H1 (cell line): ENCODE data around the gene RPP25L. TPM values are rescaled to one million over a fixed set of nuclear protein-coding genes. Genes with fewer than 3 reads are reported as not detected.

Experiments used
- CTCF ChIA-PET: fragments of 300-600 bp; sonication (Branson Sonifier 250); formaldehyde crosslinking; loops from one replicate; lab custom pipeline; 2021; ENCODE audit not compliant: partially characterized antibody; lab: Charles Lee
- POLR2A ChIA-PET: fragments of 300-600 bp; sonication (Branson Sonifier 250); formaldehyde crosslinking; loops from one replicate; lab custom pipeline; 2021; ENCODE audit warnings: inconsistent platforms; ENCODE audit not compliant: partially characterized antibody; lab: Charles Lee
- DNase-seq, 2 experiments: peaks; one replicate each; pipeline versions ENCODE4 v3.0.0 to v3.0.0-alpha.2; 2010 to 2022; ENCODE audit warnings: low spot score in 2 of 2, low read depth in 1 of 2, mixed read lengths in 1 of 2
- FAIRE-seq: peaks from 2 replicates; lab custom pipeline; 2011; peaks lifted over from hg19 to GRCh38; lab: Jason Lieb, UNC
- H2AFZ ChIP-seq: 2 replicates; pipeline ENCODE4 v1.8.1; 2012; ENCODE audit warnings: low read length, inconsistent platforms
- H2AK5ac ChIP-seq: 2 replicates; pipeline ENCODE4 v1.6.1; 2013; ENCODE audit warnings: low read depth, low read length
- H2BK120ac ChIP-seq: replicated peaks from 2 replicates; pipeline ENCODE3; 2013; ENCODE audit warnings: low read depth, low read length, inconsistent platforms
- H2BK12ac ChIP-seq: 2 replicates; pipeline ENCODE4 v1.6.1; 2013; ENCODE audit warnings: low read depth, low read length
- H2BK15ac ChIP-seq: 2 replicates; pipeline ENCODE4 v1.6.1; 2013; ENCODE audit warnings: low read length
- H2BK20ac ChIP-seq: 2 replicates; pipeline ENCODE4 v1.6.1; 2013; ENCODE audit warnings: low read length
- H2BK5ac ChIP-seq: 2 replicates; pipeline ENCODE4 v1.6.1; 2013; ENCODE audit warnings: low read depth, low read length
- H3K14ac ChIP-seq: 2 replicates; pipeline ENCODE4 v1.6.1; 2013; ENCODE audit warnings: inconsistent platforms; ENCODE audit not compliant: insufficient read length
- H3K18ac ChIP-seq: 2 replicates; pipeline ENCODE4 v1.6.1; 2013; ENCODE audit warnings: low read length; ENCODE audit errors: extremely low read depth
- H3K23ac ChIP-seq: 2 replicates; pipeline ENCODE4 v1.6.1; 2013; ENCODE audit warnings: inconsistent platforms; ENCODE audit not compliant: insufficient read length
- H3K23me2 ChIP-seq: 2 replicates; pipeline ENCODE4 v1.6.1; 2013; ENCODE audit warnings: low read depth, low read length
- H3K27ac ChIP-seq: 2 replicates; pipeline ENCODE4 v1.6.1; 2011; ENCODE audit warnings: low read depth, low read length, inconsistent platforms
- H3K27me3 ChIP-seq, 4 experiments: replicated peaks in 1 of 4; 1 replicate in 1 of 4; 2 replicates in 3 of 4; pipeline versions ENCODE4 v1.6.1 to v1.8.1; 2011 to 2013; ENCODE audit warnings: low read length in 3 of 4, mild to moderate bottlenecking in 3 of 4, inconsistent platforms in 2 of 4, mixed read lengths in 2 of 4, moderate library complexity in 1 of 4; ENCODE audit not compliant: control insufficient read depth in 3 of 4, insufficient read depth in 3 of 4; ENCODE audit errors: extremely low read depth in 1 of 4
- H3K36me3 ChIP-seq, 4 experiments: 2 replicates each; pipeline versions ENCODE4 v1.6.1 to v1.8.1; 2011 to 2013; ENCODE audit warnings: mild to moderate bottlenecking in 4 of 4, low read length in 3 of 4, moderate library complexity in 2 of 4, control low read depth in 1 of 4, inconsistent platforms in 1 of 4; ENCODE audit not compliant: insufficient read depth in 4 of 4, control insufficient read depth in 2 of 4
- H3K4ac ChIP-seq: replicated peaks from 2 replicates; pipeline ENCODE3; 2013; ENCODE audit warnings: low read length, low read depth, mixed read lengths, inconsistent platforms; ENCODE audit not compliant: insufficient read length
- H3K4me1 ChIP-seq, 4 experiments: replicated peaks in 1 of 4; 1 replicate in 1 of 4; 2 replicates in 3 of 4; pipeline versions ENCODE4 v1.6.1 to v1.8.1; 2011 to 2013; ENCODE audit warnings: low read length in 3 of 4, inconsistent platforms in 2 of 4, mixed read lengths in 1 of 4; ENCODE audit not compliant: insufficient read depth in 4 of 4, control insufficient read depth in 3 of 4
- H3K4me2 ChIP-seq, 2 experiments: 2 replicates each; pipeline versions ENCODE4 v1.6.1 to v1.8.1; 2011 to 2013; ENCODE audit warnings: low read depth in 2 of 2, low read length in 2 of 2, control low read depth in 1 of 2, inconsistent platforms in 1 of 2, mild to moderate bottlenecking in 1 of 2; ENCODE audit not compliant: insufficient read depth in 1 of 2
- H3K4me3 ChIP-seq, 4 experiments: fragments of 200-600, 300-600 bp in 1 of 4; sonication (generic), shearing (Covaris generic), sonication (Bioruptor Twin) in 1 of 4; 2 replicates each; pipeline versions ENCODE4 v1.5.1 to v1.8.1; 2011 to 2016; ENCODE audit warnings: low read length in 4 of 4, low read depth in 3 of 4, control low read depth in 2 of 4, inconsistent platforms in 2 of 4, mild to moderate bottlenecking in 2 of 4, mixed read lengths in 1 of 4, moderate library complexity in 1 of 4; ENCODE audit not compliant: insufficient read depth in 2 of 4; ENCODE audit errors: extremely low read depth in 1 of 4
- H3K56ac ChIP-seq: replicated peaks from 2 replicates; pipeline ENCODE3; 2013; ENCODE audit warnings: low read depth, mild to moderate bottlenecking, mixed read lengths, low read length, inconsistent platforms; ENCODE audit not compliant: insufficient read length
- H3K79me1 ChIP-seq: 2 replicates; pipeline ENCODE4 v1.6.1; 2013; ENCODE audit warnings: low read depth, low read length, control low read depth
- H3K79me2 ChIP-seq, 2 experiments: 2 replicates each; pipeline versions ENCODE4 v1.6.1 to v1.8.1; 2012 to 2013; ENCODE audit warnings: low read length in 2 of 2, mild to moderate bottlenecking in 2 of 2, inconsistent platforms in 1 of 2; ENCODE audit not compliant: insufficient read depth in 2 of 2, control insufficient read depth in 1 of 2
- H3K9ac ChIP-seq, 4 experiments: replicated peaks in 1 of 4; 1 replicate in 1 of 4; 2 replicates in 3 of 4; pipeline versions ENCODE4 v1.6.1 to v1.8.1; 2011 to 2013; ENCODE audit warnings: low read depth in 3 of 4, low read length in 3 of 4, control low read depth in 2 of 4, mild to moderate bottlenecking in 2 of 4, moderate library complexity in 2 of 4, inconsistent platforms in 1 of 4; ENCODE audit errors: extremely low read depth in 1 of 4
- H3K9me3 ChIP-seq, 2 experiments: 2 replicates each; pipeline versions ENCODE4 v1.6.1 to v1.8.1; 2012 to 2013; ENCODE audit warnings: mild to moderate bottlenecking in 2 of 2, moderate library complexity in 2 of 2, control low read depth in 1 of 2, inconsistent platforms in 1 of 2, low read depth in 1 of 2, low read length in 1 of 2, mixed read lengths in 1 of 2; ENCODE audit not compliant: insufficient read depth in 2 of 2
- H4K20me1 ChIP-seq, 2 experiments: replicated peaks in 1 of 2; 2 replicates each; pipeline versions ENCODE3 to v1.8.1; 2011 to 2013; ENCODE audit warnings: inconsistent platforms in 2 of 2, low read length in 2 of 2, mild to moderate bottlenecking in 1 of 2; ENCODE audit not compliant: insufficient read depth in 2 of 2, control insufficient read depth in 1 of 2
- H4K5ac ChIP-seq: 2 replicates; pipeline ENCODE4 v1.6.1; 2013; ENCODE audit warnings: low read length, low read depth, mixed read lengths, inconsistent platforms; ENCODE audit not compliant: insufficient read length
- H4K8ac ChIP-seq: 2 replicates; pipeline ENCODE4 v1.8.0; 2013; ENCODE audit warnings: mild to moderate bottlenecking, moderate library complexity, low read length, inconsistent platforms; ENCODE audit not compliant: insufficient read depth; ENCODE audit errors: extremely low read depth
- H4K91ac ChIP-seq: replicated peaks from 2 replicates; pipeline ENCODE3; 2013; ENCODE audit warnings: low read length, mixed read lengths, inconsistent platforms; ENCODE audit not compliant: insufficient read length
- E2F6 ChIP-seq: IDR thresholded peaks from 2 replicates; pipeline ENCODE4 v1.6.1; 2012; ENCODE audit warnings: inconsistent platforms
- RBBP5 ChIP-seq: IDR thresholded peaks from 2 replicates; pipeline ENCODE4 v1.7.1; 2012; ENCODE audit warnings: low read depth, mild to moderate bottlenecking, inconsistent platforms, low read length, moderate library complexity, borderline replicate concordance
- SP2 ChIP-seq: IDR thresholded peaks from 2 replicates; pipeline ENCODE4 v1.6.1; 2012; ENCODE audit warnings: mild to moderate bottlenecking, low read length, inconsistent platforms
- WGBS, 2 experiments: shearing (Covaris generic) in 1 of 2; methylation state at CpG; one replicate each; pipeline versions ENCODE4 v1.1.6 to v1.1.7; 2013 to 2015; ENCODE audit warnings: low lambda C conversion rate in 2 of 2, mixed read lengths in 2 of 2, inconsistent platforms in 1 of 2, low coverage in 1 of 2, missing lambda C conversion rate in 1 of 2; ENCODE audit not compliant: insufficient replicate concordance in 2 of 2, insufficient coverage in 1 of 2, insufficient read length in 1 of 2; ENCODE audit errors: extremely low coverage in 1 of 2, missing lambda C conversion rate in 1 of 2; 5-methylcytosine and 5-hydroxymethylcytosine counted together
- polyA plus RNA-seq, 7 experiments: library from polyadenylated mRNA; depleted of rRNA in 3 of 7; stranded (reverse) in 5 of 7; unstranded in 2 of 7; fragments of >200 nt in 5 of 7; fragments of 200-250 nt in 2 of 7; gene quantifications; 1 replicate in 5 of 7; 2 replicates in 1 of 7; 4 replicates in 1 of 7; pipeline versions ENCODE4 v1.2.1 to v1.2.3, GENCODE V29; 2011 to 2013; ENCODE audit warnings: missing spikeins in 2 of 7, mixed read lengths in 2 of 7
- total RNA-seq: library from RNA; stranded (reverse); fragmentation: NEBNext Ultra II Directional; extraction: Animal tissue kit (Norgen Biotek cat#: 25700); gene quantifications from 2 replicates; pipeline ENCODE4 v1.2.1, GENCODE V29; 2021
- TF ChIP-seq, protein P1 (sequence below): IDR thresholded peaks from 2 replicates; pipeline ENCODE4 v1.6.1; 2012; ENCODE audit warnings: low read length, inconsistent platforms

Gene RPP25L
- total and polyA plus RNA-seq, 2 of the 8 experiments (the other 6 are each of a cell fraction or from before 2014, with no cell fraction given), result 21.6 to 75.0 TPM

- no peaks in the 10 kb centered on the region for H3K79me1 ChIP-seq
- no peak overlapping the region for H2AK5ac ChIP-seq
- peak overlapping the region; percentile 24 to 55 (median 44); a peak in 7 of 8 replicates for H3K4me3 ChIP-seq
- no peak overlapping the region for H2BK5ac ChIP-seq
- CTCF ChIA-PET, result interaction anchor here (0.7 to 13.8 kb wide), 14 partner anchors 8 to 97 kb away, joined by 3 to 241 read pairs (median 6); partner anchors contain the start of gene CNTFR
- no peak overlapping the region for H2BK20ac ChIP-seq
- H3K79me2 ChIP-seq, result no peaks in the 10 kb centered on the region
- H3K56ac ChIP-seq, result no peak overlapping the region
- no peak for FAIRE-seq
- no peak overlapping the region for H3K27ac ChIP-seq
- H3K4ac ChIP-seq, result peak overlapping the region; percentile 44
- peak overlapping the region; percentile 62; the same call in 1 of the 2 replicates for H3K18ac ChIP-seq
- no peak overlapping the region for H2BK15ac ChIP-seq
- POLR2A ChIA-PET, result interaction anchor here (1.0 to 5.6 kb wide), 8 partner anchors 11 to 60 kb away, joined by 3 to 36 read pairs (median 4); partner anchors contain the start of genes ARID3C, CNTFR and SIGMAR1
- H3K9me3 ChIP-seq, result no peaks in the 10 kb centered on the region
- H4K5ac ChIP-seq, result no peak overlapping the region
- H3K4me2 ChIP-seq, result peak overlapping the region; percentile 84
- H3K4me1 ChIP-seq, result peaks cover 12 to 46% (median 32%) of the 10 kb centered on the region in 4 experiments
- H3K23me2 ChIP-seq, result peaks cover 19% of the 10 kb centered on the region; the same call in 1 of the 2 replicates
- no peak overlapping the region for H2AFZ ChIP-seq
- peaks cover 0 to 5% of the 10 kb centered on the region in 2 experiments for H4K20me1 ChIP-seq
- TF ChIP-seq RBBP5 (no peak), E2F6 (no peak), SP2 (no peak)
- TF ChIP-seq, protein P1, sequence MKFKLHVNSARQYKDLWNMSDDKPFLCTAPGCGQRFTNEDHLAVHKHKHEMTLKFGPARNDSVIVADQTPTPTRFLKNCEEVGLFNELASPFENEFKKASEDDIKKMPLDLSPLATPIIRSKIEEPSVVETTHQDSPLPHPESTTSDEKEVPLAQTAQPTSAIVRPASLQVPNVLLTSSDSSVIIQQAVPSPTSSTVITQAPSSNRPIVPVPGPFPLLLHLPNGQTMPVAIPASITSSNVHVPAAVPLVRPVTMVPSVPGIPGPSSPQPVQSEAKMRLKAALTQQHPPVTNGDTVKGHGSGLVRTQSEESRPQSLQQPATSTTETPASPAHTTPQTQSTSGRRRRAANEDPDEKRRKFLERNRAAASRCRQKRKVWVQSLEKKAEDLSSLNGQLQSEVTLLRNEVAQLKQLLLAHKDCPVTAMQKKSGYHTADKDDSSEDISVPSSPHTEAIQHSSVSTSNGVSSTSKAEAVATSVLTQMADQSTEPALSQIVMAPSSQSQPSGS, result no peak
- peaks cover 21 to 73% (median 58%) of the 10 kb centered on the region in 4 experiments for H3K27me3 ChIP-seq
- peak overlapping the region; percentile 96; the same call in 1 of the 2 replicates for H2BK12ac ChIP-seq
- H2BK120ac ChIP-seq, result no peak overlapping the region
- H3K36me3 ChIP-seq, result no peaks in the 10 kb centered on the region
- no peak overlapping the region for H3K23ac ChIP-seq
- 0% methylated on average over 2 of the region's 62 CpGs; no CpG with 5 or more reads in 1 of the 2 experiments for WGBS, 2 experiments
- no peak overlapping the region for H3K9ac ChIP-seq
- H3K14ac ChIP-seq, result no peak overlapping the region
- H4K8ac ChIP-seq, result no peak overlapping the region
- H4K91ac ChIP-seq, result no peak overlapping the region
- no peak for DNase-seq
These were observed 34.3 kb downstream of the RPP25L start for GRCh38 chr9:34577400-34578240.
